K562 (cell line): Measurements from ENCODE around the gene RAB6A. TPM values are rescaled to one million over a fixed set of nuclear protein-coding genes. Genes with fewer than 3 reads are reported as not detected.

Experiments used
- ATAC-seq: fragments of 200-7000 bp; cut with Tn5 transposase; 3 replicates; pipeline ENCODE4 v1.9.1; 2020; ENCODE audit warnings: moderate library complexity
- BruUV-seq: library from RNA; stranded (reverse); fragments of 400-500 nt; replicated peaks from 2 replicates; lab custom pipeline; 2021; lab: Mats Ljungman, UMichigan
- CTCF ChIA-PET: fragments of 300-600 bp; formaldehyde crosslinking; extraction: SDS; loops from one replicate; lab custom pipeline; 2021; ENCODE audit warnings: low intra/inter-chr PET ratio; lab: Yijun Ruan, JAX
- POLR2A ChIA-PET: fragments of 300-600, 350-650 bp; sonication (Branson Sonifier 250); formaldehyde crosslinking; extraction: SDS; loops from one replicate; lab custom pipeline; 2021; ENCODE audit warnings: antibody characterized with exemption, inconsistent platforms; lab: Yijun Ruan, JAX
- DNase-seq, 4 experiments: peaks; one replicate each; pipeline versions ENCODE4 v3.0.0 to v3.0.0-alpha.2; 2011 to 2018; ENCODE audit warnings: low spot score in 3 of 4, mixed read lengths in 3 of 4; ENCODE audit errors: extremely low read depth in 1 of 4
- FAIRE-seq: peaks from 2 replicates; lab custom pipeline; 2011; peaks lifted over from hg19 to GRCh38; lab: Jason Lieb, UNC
- H2AFZ ChIP-seq: 2 replicates; pipeline ENCODE4 v1.6.0; 2011; ENCODE audit warnings: low read depth, low read length, control low read depth, inconsistent platforms
- H3K27ac ChIP-seq: fragments of 200-600 bp; 3 replicates; pipeline ENCODE4 v1.8.0; 2011; ENCODE audit warnings: low read depth, mild to moderate bottlenecking, control low read depth, inconsistent platforms, low read length, moderate library complexity, mixed read lengths; ENCODE audit errors: extremely low read depth
- H3K27me3 ChIP-seq, 2 experiments: fragments of 300-600 bp in 1 of 2; 2 replicates in 1 of 2; 3 replicates in 1 of 2; pipeline versions ENCODE4 v1.6.0 to v1.8.0; 2011; ENCODE audit warnings: inconsistent platforms in 2 of 2, low read length in 2 of 2, mild to moderate bottlenecking in 1 of 2, mixed read lengths in 1 of 2, moderate library complexity in 1 of 2; ENCODE audit not compliant: control insufficient read depth in 2 of 2, insufficient read depth in 2 of 2
- H3K36me3 ChIP-seq: fragments of 300-600 bp; 3 replicates; pipeline ENCODE4 v1.8.0; 2011; ENCODE audit warnings: mild to moderate bottlenecking, low read length, inconsistent platforms; ENCODE audit not compliant: control insufficient read depth, insufficient read depth
- H3K4me1 ChIP-seq, 2 experiments: fragments of 200-600 bp in 1 of 2; replicated peaks in 1 of 2; 2 replicates in 1 of 2; 3 replicates in 1 of 2; pipeline versions ENCODE4 v1.5.1 to v1.8.0; 2011; ENCODE audit warnings: inconsistent platforms in 2 of 2, low read length in 2 of 2, mild to moderate bottlenecking in 1 of 2, mixed read lengths in 1 of 2, moderate library complexity in 1 of 2; ENCODE audit not compliant: control insufficient read depth in 2 of 2, insufficient read depth in 2 of 2
- H3K4me2 ChIP-seq: 2 replicates; pipeline ENCODE4 v1.6.1; 2011; ENCODE audit warnings: low read length, control low read depth, inconsistent platforms, mixed read lengths; ENCODE audit not compliant: insufficient read depth
- H3K4me3 ChIP-seq: fragments of 200-600 bp; sonication (generic), shearing (Covaris generic); 2 replicates; pipeline ENCODE4 v1.5.1; 2016; ENCODE audit warnings: control low read depth, inconsistent platforms
- H3K79me2 ChIP-seq: fragments of 200-600 bp; 3 replicates; pipeline ENCODE4 v1.8.0; 2011; ENCODE audit warnings: low read length, inconsistent platforms; ENCODE audit not compliant: control insufficient read depth, insufficient read depth
- H3K9ac ChIP-seq, 2 experiments: 2 replicates each; pipeline versions ENCODE4 v1.6.0 to v1.6.1; 2011; ENCODE audit warnings: low read depth in 2 of 2, low read length in 2 of 2, control low read depth in 1 of 2, inconsistent platforms in 1 of 2, mild to moderate bottlenecking in 1 of 2, mixed read lengths in 1 of 2; ENCODE audit not compliant: insufficient read depth in 1 of 2
- H3K9me1 ChIP-seq: one replicate; pipeline ENCODE4 v1.6.0; 2011; ENCODE audit warnings: inconsistent platforms, mild to moderate bottlenecking, low read length, moderate library complexity; ENCODE audit not compliant: control insufficient read depth, insufficient read depth
- H3K9me3 ChIP-seq: replicated peaks from 2 replicates; pipeline ENCODE4 v1.5.1; 2011; ENCODE audit warnings: low read depth, low read length, inconsistent platforms; ENCODE audit not compliant: control insufficient read depth, insufficient read depth
- H4K20me1 ChIP-seq: replicated peaks from 2 replicates; pipeline ENCODE4 v1.6.1; 2011; ENCODE audit warnings: low read length, inconsistent platforms, mixed read lengths; ENCODE audit not compliant: control insufficient read depth, insufficient read depth
- ETV5 ChIP-seq: sonication (generic); formaldehyde crosslinking; IDR thresholded peaks from 2 replicates; pipeline ENCODE4 v1.4.0; 2020; ENCODE audit warnings: low read depth, mild to moderate bottlenecking, missing genetic modification reagents
- FOXA1 ChIP-seq: fragments of 450-650 bp; IDR thresholded peaks from 2 replicates; pipeline ENCODE4 v1.6.1; 2016; ENCODE audit warnings: mild to moderate bottlenecking, borderline replicate concordance
- RNF219 ChIP-seq: fragments of 250-450 bp; sonication (Bioruptor Pico); IDR thresholded peaks from 2 replicates; pipeline ENCODE4 v1.5.0; 2022; ENCODE audit warnings: mild to moderate bottlenecking
- ZFP91 ChIP-seq: sonication (generic); formaldehyde crosslinking; IDR thresholded peaks from 2 replicates; pipeline ENCODE4 v1.8.0; 2022; ENCODE audit warnings: mild to moderate bottlenecking, missing genetic modification reagents
- WGBS: fragments of 100-300 bp; shearing (Covaris generic); methylation state at CpG from one replicate; pipeline ENCODE4 v1.1.6; 2016; ENCODE audit warnings: low coverage, mixed read lengths; ENCODE audit not compliant: insufficient coverage; ENCODE audit errors: missing lambda C conversion rate; 5-methylcytosine and 5-hydroxymethylcytosine counted together
- in situ Hi-C: fragments of 300-500 bp; cut with MboI; formaldehyde crosslinking; loops from 4 replicates; pipeline ENCODE4 v1.15.0; 2018; ENCODE audit warnings: inconsistent platforms, mixed read lengths
- intact Hi-C: fragments of 100-400 bp; cut with micrococcal nuclease; formaldehyde crosslinking; loops from 2 replicates; pipeline ENCODE4 v1.14.2; 2022
- polyA plus RNA-seq, 8 experiments: library from polyadenylated mRNA; depleted of rRNA in 4 of 8; stranded (reverse) in 5 of 8; unstranded in 3 of 8; fragments of >200 nt; fragmentation: Nextera tagmentation in 2 of 8; fragmentation: Illumina TruSeq in 1 of 8; extraction: Ambion mirVana in 2 of 8; extraction: Trizol in 1 of 8; gene quantifications; 2 replicates each; pipeline versions ENCODE4 v1.2.1 to v1.2.3, GENCODE V29; 2011 to 2014; ENCODE audit warnings: inconsistent platforms in 1 of 8, missing spikeins in 1 of 8
- total RNA-seq, 7 experiments: library from RNA; depleted of rRNA in 6 of 7; stranded (reverse); fragments of >200 nt in 6 of 7; fragmentation: Illumina TruSeq in 2 of 7; extraction: Trizol in 2 of 7; gene quantifications; 2 replicates each; pipeline versions ENCODE4 v1.2.1 to v1.2.3, GENCODE V29; 2011 to 2021; ENCODE audit warnings: low replicate concordance in 1 of 7

Gene RAB6A
- total and polyA plus RNA-seq, 9 of the 15 experiments (the other 6 are each of a cell fraction or from before 2014, with no cell fraction given), result 14.0 to 95.3 (median 45.4) TPM

- no TSS peak for BruUV-seq
- WGBS, result 78% methylated on average over 2 of the region's 2 CpGs
- no peak overlapping the region for H3K27ac ChIP-seq
- H3K9ac ChIP-seq, result no peak overlapping the region
- TF ChIP-seq ETV5 (CRISPR knock-in tag) (no peak), ZFP91 (no peak), RNF219 (CRISPR knock-in tag) (no peak), FOXA1 (no peak)
- TF ChIP-seq, all 486 proteins: peak for 0
- ChIA-PET CTCF (no interaction called here), POLR2A (no interaction called here)
- Histone ChIP-seq H3K9me3 (no peaks in the 10 kb centered on the region), H3K4me2 (no peak overlapping the region), H2AFZ (no peak overlapping the region), H3K4me3 (no peak overlapping the region), H3K79me2 (peaks cover 11% of the 10 kb centered on the region; the same call in 1 of the 3 replicates), H3K9me1 (no peaks in the 10 kb centered on the region), H3K36me3 (peaks cover 12% of the 10 kb centered on the region; the same call in 2 of the 3 replicates), H3K4me1 (no peaks in the 10 kb centered on the region), H4K20me1 (no peaks in the 10 kb centered on the region), H3K27me3 (no peaks in the 10 kb centered on the region)
- DNase-seq (no peak), ATAC-seq (no peak), FAIRE-seq (peak; percentile 73)
- in situ Hi-C loops (no loop called here), intact Hi-C loops (no loop called here)
These were observed 32.9 kb downstream of the RAB6A start for GRCh38 chr11:73728000-73728399.
